Activated CD4-positive, alpha-beta T cell treated with anti-CD3 and anti-CD28 coated beads, Interleukin-2, amount 10 ng/mL, durations not matched to agents 7 days and 5 days (primary cell): Measurements from ENCODE around the gene MIB1. TPM values are rescaled to one million over a fixed set of nuclear protein-coding genes. Genes with fewer than 3 reads are reported as not detected.

Source experiments
- CTCF ChIA-PET: fragments of 350-600 bp; sonication (Branson Sonifier 250); formaldehyde crosslinking; loops from one replicate; lab custom pipeline; 2021; ENCODE audit warnings: antibody characterized with exemption; lab: Charles Lee
- POLR2A ChIA-PET: fragments of 350-600 bp; sonication (Branson Sonifier 250); formaldehyde crosslinking; loops from one replicate; lab custom pipeline; 2021; ENCODE audit warnings: antibody characterized with exemption; lab: Charles Lee
- DNase-seq: peaks from one replicate; pipeline ENCODE4 v3.0.0-alpha.2; 2020
- H3K27ac Mint-ChIP-seq: one replicate; pipeline ENCODE4 v1.8.0; 2021; ENCODE audit warnings: mild to moderate bottlenecking, moderate library complexity, mixed read lengths
- H3K27me3 Mint-ChIP-seq: one replicate; pipeline ENCODE4 v1.8.0; 2021; ENCODE audit warnings: mixed read lengths
- H3K36me3 Mint-ChIP-seq: one replicate; pipeline ENCODE4 v1.8.0; 2021; ENCODE audit warnings: low read depth, mixed read lengths
- H3K4me1 Mint-ChIP-seq: one replicate; pipeline ENCODE4 v1.8.0; 2021; ENCODE audit warnings: mixed read lengths
- H3K4me3 Mint-ChIP-seq: one replicate; pipeline ENCODE4 v1.8.0; 2021; ENCODE audit warnings: mild to moderate bottlenecking, moderate library complexity, mixed read lengths
- H3K9me3 Mint-ChIP-seq: one replicate; pipeline ENCODE4 v1.8.0; 2021; ENCODE audit warnings: mixed read lengths
- total RNA-seq, 2 experiments: library from RNA; stranded (reverse); gene quantifications; one replicate each; pipeline ENCODE4 v1.2.3, GENCODE V29; 2021

Gene MIB1
- total RNA-seq, 2 experiments from 2014 or later = 36.7 to 37.3 TPM

DNA sequence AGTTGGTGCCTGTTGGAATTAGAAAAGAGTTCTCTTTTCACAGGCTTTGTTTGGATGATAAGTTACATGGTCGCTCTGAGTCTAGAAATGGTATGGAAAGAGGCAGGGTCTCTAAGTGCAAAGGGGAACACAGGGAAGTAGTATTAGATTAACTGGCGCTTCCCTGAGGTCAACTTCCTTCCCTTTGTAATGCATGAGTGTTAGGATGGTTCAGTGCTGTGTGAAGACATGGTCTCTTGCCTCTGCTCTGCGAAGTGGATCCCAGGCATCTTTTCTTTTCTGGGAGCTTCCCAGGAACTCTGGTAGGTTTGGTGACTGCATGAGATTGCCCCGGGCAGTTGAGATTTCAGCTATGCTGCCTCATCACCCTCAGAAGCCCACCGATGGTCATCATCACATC lies 170.3 kb downstream of the MIB1 start:
- no peaks in the 10 kb centered on the region for H3K36me3 Mint-ChIP-seq
- H3K27me3 Mint-ChIP-seq = peaks cover 19% of the 10 kb centered on the region
- H3K4me1 Mint-ChIP-seq = no peaks in the 10 kb centered on the region
- no peaks in the 10 kb centered on the region for H3K9me3 Mint-ChIP-seq
- DNase-seq = no peak
- H3K4me3 Mint-ChIP-seq = no peak overlapping the region
- ChIA-PET CTCF (no interaction called here), POLR2A (no interaction called here)
- no peak overlapping the region for H3K27ac Mint-ChIP-seq

DNA sequence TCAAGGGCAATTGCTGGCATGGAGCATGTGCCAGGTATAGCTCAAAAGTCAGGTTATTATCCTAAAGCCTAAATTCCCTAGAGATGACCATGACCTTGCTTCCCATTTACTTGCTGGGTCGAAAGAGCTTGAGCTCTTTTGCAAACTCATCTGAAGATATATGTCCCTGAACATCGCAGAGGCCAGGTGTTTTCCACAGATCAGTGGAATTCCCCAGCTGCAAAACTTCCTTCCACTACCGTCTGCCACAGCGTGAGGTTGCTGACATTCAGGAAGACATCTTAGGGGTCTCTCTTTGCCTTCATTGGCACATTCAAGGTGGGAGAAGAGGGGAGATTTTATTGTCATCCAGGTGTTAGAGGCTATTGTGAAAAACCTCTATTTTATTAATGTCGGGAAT lies 171.0 kb downstream of the MIB1 start:
- Mint-ChIP-seq H3K9me3 (no peaks in the 10 kb centered on the region), H3K4me3 (no peak overlapping the region), H3K27me3 (peaks cover 19% of the 10 kb centered on the region), H3K4me1 (no peaks in the 10 kb centered on the region), H3K36me3 (no peaks in the 10 kb centered on the region), H3K27ac (no peak overlapping the region)
- ChIA-PET POLR2A (no interaction called here), CTCF (interaction anchor here (1.4 kb wide), 1 partner anchor 61 kb away, joined by 3 read pairs; no protein-coding TSS in a partner anchor)
- DNase-seq = no peak

GRCh38 chr18:21912339-21913239 lies 172.0 kb downstream of the MIB1 start:
- CTCF ChIA-PET = interaction anchor here (1.4 kb wide), 1 partner anchor 62 kb away, joined by 3 read pairs; no protein-coding TSS in a partner anchor
- no peak overlapping the region for H3K4me3 Mint-ChIP-seq

GRCh38 chr18:21914739-21915319 lies 174.2 kb downstream of the MIB1 start:
- no peaks in the 10 kb centered on the region for H3K36me3 Mint-ChIP-seq
- no peak for DNase-seq
- ChIA-PET CTCF (no interaction called here), POLR2A (no interaction called here)
- no peak overlapping the region for H3K4me3 Mint-ChIP-seq
- H3K27me3 Mint-ChIP-seq = peaks cover 14% of the 10 kb centered on the region
- no peaks in the 10 kb centered on the region for H3K4me1 Mint-ChIP-seq
- no peak overlapping the region for H3K27ac Mint-ChIP-seq
- no peaks in the 10 kb centered on the region for H3K9me3 Mint-ChIP-seq

More at GRCh38 chr18:21912339-21913239, 172.0 kb downstream of the MIB1 start:
- Mint-ChIP-seq H3K4me1 (no peaks in the 10 kb centered on the region), H3K27me3 (peaks cover 20% of the 10 kb centered on the region), H3K27ac (no peak overlapping the region), H3K9me3 (no peaks in the 10 kb centered on the region), H3K36me3 (no peaks in the 10 kb centered on the region)
- POLR2A ChIA-PET = no interaction called here
- DNase-seq = no peak

DNA sequence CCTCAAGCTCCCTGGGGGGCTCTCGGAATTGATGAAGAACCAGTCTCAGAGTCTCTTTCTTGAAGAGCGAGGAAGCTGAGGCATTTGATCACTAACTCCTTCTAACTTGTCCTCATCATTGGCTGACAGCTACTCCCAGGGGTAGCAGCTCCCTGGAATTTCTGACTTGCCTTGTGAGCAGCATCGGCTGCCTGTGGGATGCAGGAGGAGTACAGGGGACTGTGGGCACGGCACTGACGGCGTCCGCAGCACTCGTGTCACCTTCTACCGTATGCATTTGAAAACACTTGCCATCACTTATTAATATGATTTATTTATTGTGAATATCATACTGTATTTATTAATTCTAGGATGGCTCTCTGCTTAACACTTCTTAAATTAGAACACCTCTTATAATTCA lies 175.0 kb downstream of the MIB1 start:
- Mint-ChIP-seq H3K4me3 (no peak overlapping the region), H3K27me3 (peaks cover 13% of the 10 kb centered on the region), H3K36me3 (no peaks in the 10 kb centered on the region), H3K9me3 (no peaks in the 10 kb centered on the region), H3K4me1 (no peaks in the 10 kb centered on the region), H3K27ac (no peak overlapping the region)
- no peak for DNase-seq
- POLR2A ChIA-PET = no interaction called here
- CTCF ChIA-PET = no interaction called here

DNA sequence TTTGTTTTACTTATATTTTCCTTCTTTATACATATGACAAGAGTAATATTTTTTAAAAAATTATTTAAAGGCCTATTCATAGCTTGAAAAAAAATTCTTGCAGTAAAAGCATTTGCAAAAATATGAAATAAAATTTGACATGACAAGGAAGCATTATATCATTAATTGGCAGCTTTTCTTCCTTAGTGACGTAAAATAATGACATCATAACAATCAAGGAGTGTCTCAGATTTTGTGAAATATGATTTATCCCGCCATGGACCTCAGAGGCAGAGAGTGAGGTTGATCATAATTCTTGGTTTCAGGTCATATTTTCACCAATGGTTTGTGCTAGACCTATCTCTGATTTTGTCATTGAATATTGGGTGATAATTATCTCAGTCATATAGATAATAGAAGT lies 176.0 kb downstream of the MIB1 start:
- POLR2A ChIA-PET = no interaction called here
- no peak overlapping the region for H3K4me3 Mint-ChIP-seq
- H3K9me3 Mint-ChIP-seq = no peaks in the 10 kb centered on the region
- DNase-seq = no peak
- CTCF ChIA-PET = no interaction called here
- no peak overlapping the region for H3K27ac Mint-ChIP-seq
- peaks cover 7% of the 10 kb centered on the region for H3K27me3 Mint-ChIP-seq
- no peaks in the 10 kb centered on the region for H3K4me1 Mint-ChIP-seq
- H3K36me3 Mint-ChIP-seq = no peaks in the 10 kb centered on the region

DNA sequence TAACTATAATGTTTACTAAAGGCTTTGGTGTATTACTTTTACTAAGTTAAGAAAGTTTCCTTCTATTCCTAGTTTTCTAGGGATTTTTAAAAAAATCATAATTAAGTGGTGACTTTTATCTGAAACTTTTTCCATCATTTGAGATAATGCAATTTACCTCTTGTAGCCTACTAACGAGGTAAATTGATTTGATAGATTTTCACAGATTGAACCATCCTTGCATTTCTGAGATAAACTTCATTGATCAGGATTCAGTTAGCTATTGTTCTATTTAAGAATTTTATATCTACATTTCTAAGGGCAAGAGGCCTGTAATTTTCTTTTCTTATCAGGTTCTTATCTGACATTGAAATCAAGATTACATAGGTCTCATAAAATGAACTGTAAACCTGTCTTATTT lies 178.1 kb downstream of the MIB1 start:
- Mint-ChIP-seq H3K27me3 (peaks cover 6% of the 10 kb centered on the region), H3K27ac (no peak overlapping the region), H3K4me3 (no peak overlapping the region), H3K9me3 (no peaks in the 10 kb centered on the region), H3K4me1 (no peaks in the 10 kb centered on the region), H3K36me3 (no peaks in the 10 kb centered on the region)
- no peak for DNase-seq
- ChIA-PET CTCF (no interaction called here), POLR2A (no interaction called here)

Other genes with a start within 250 kb of the MIB1 start
- gene ESCO1, start 140.1 kb upstream of the MIB1 start, total RNA-seq = 10 to 100 TPM; 19.3 to 23.3 TPM
- 100 to 1,000 TPM in 1 of 2 experiments, 10 to 100 TPM in 1; 69.7 to 101 TPM for gene SNRPD1, start 128.5 kb upstream of the MIB1 start, total RNA-seq
- gene ABHD3, start 36.0 kb upstream of the MIB1 start, total RNA-seq = 10 to 100 TPM; 53.4 to 57.6 TPM